Right ventricle myocardium inferior (tissue), 1 donor: Measurements from ENCODE around the gene TTLL7. TPM values are rescaled to one million over a fixed set of nuclear protein-coding genes. Genes with fewer than 3 reads are reported as not detected.

Experiments
- ATAC-seq: fragments of 200-7000 bp; cut with Tn5 transposase; one replicate; pipeline ENCODE4 v1.9.1; 2020; ENCODE audit warnings: mild to moderate bottlenecking, moderate library complexity
- DNase-seq: peaks from one replicate; pipeline ENCODE4 v3.0.0; 2021; ENCODE audit errors: missing footprints
- intact Hi-C: fragments of 100-400 bp; cut with DNase I; formaldehyde crosslinking; loops from one replicate; pipeline ENCODE4 v1.11.0; 2022
- total RNA-seq: library from RNA; stranded (reverse); fragmentation: NEBNext Ultra II Directional; extraction: Animal tissue kit (Norgen Biotek cat#: 25700); gene quantifications from one replicate; pipeline ENCODE4 v1.2.1, GENCODE V29; 2021
- donor health status: DM: no; HTN: yes; CAD: no; lungs with severe emphysema.

TTLL7 gene
- total RNA-seq, 1 donor from 2014 or later, result 3.7 TPM

DNA sequence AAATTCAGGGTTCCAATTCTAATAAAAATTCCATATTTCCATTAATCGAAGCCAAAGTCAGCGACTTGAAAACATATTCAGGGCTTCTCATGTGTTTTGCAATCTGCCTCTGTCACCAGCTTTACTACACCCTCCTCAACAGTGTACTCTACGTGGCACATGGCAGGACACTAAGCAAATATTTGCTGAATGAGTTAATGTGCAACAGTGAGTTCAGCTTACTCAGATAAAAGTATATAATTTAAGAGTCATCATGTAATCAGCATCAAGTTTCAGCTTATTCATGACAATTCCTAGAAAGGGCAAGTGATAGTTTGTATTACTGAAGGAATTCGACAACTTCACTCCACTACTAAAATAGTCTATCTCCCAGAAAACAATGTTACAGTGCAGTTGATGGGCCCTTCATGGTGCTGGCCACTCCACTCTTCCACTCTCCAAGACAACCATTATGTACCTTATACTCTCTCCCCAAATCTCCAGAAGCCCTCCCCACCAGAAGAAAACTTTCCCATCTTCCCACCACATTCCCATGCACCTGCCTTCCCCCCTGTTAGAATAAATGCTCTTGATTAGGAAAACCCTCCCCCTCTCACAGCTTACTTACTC lies 97.3 kb downstream of the TTLL7 start:
- DNase-seq (no peak), ATAC-seq (no peak)
- intact Hi-C loops, result no loop called here

DNA sequence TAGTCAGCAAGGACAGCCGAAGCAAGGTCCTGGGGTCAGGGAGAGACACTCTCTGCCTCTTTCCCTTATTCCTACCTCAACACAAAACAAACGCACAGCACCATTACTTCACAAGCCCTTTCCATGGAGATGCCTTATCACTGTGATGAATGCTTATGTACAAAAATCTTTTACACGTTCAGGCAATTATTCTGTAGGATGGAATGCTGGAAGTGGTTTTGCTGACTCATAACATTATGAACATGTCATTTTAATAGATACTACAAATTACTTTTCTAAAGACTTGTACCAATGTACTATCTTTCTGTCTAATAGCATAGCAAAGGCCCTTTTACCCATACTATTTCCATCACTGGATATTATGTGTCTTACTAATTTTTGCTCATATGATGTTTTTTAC lies 98.4 kb downstream of the TTLL7 start:
- DNase-seq, result no peak
- intact Hi-C loops, result no loop called here
- ATAC-seq, result no peak

DNA sequence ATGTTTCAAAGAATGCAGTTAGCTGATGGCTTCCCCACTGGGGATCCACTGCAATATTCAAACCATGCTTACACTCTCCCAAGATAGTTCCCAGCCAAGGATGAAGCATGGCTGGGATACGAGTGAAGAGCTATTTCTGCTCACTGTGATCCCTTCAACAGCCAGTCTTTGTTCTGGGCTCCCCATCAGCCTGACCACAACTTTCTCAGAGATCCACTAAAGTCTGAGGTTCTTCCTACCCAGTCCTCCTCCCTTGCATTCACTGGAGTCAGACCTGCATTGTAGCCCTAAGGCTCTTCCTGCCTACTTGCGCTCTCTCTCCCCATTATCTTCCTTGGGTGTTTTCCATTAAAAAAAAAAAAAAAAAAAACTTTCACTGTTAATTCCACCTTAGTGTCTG lies 101.4 kb downstream of the TTLL7 start:
- intact Hi-C loops, result no loop called here
- DNase-seq (no peak), ATAC-seq (no peak)

DNA sequence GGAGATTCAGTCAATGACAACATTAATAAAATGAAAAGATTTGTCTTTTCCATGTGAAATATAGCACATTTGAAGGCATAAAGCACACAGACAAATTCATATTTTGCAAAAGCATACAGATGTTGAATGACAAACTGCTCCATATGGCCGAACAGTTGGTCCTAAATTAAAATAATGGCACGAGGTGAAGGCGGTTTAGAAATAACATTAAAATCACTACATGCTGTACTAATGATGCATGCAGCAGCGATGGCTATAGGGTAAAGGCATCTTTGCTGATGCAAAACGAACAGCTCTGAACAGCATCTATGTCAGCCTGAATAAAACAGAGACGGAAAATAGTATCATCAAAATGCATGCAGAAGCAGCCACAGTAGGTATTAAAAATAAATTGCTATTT lies 102.6 kb downstream of the TTLL7 start:
- intact Hi-C loops, result no loop called here

GRCh38 chr1:83889707-83890106 lies 109.2 kb downstream of the TTLL7 start:
- intact Hi-C loops, result no loop called here
- ATAC-seq, result no peak
- DNase-seq, result no peak

More for the DNA sequence above, 102.6 kb downstream of the TTLL7 start:
- DNase-seq, result no peak
- no peak for ATAC-seq

DNA sequence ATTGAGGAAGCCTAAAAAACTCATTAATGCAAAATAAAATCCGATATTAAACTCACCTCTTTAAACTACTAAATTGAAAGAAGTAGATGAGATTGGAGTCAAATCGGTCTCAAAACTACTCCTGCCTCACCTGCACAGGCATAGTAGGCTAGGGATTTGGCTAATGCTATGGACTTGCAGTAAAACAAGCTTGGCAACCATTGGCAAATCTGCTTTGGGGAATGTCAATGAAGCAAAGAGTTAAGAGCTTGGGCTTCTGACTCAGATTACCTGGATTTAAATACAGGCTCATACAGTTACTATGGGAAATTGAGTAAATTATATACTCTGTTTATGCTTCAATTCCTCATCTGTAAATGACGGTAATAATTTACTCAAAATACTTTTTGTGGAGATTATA lies 111.4 kb downstream of the TTLL7 start:
- no peak for DNase-seq
- ATAC-seq, result no peak
- intact Hi-C loops, result no loop called here

DNA sequence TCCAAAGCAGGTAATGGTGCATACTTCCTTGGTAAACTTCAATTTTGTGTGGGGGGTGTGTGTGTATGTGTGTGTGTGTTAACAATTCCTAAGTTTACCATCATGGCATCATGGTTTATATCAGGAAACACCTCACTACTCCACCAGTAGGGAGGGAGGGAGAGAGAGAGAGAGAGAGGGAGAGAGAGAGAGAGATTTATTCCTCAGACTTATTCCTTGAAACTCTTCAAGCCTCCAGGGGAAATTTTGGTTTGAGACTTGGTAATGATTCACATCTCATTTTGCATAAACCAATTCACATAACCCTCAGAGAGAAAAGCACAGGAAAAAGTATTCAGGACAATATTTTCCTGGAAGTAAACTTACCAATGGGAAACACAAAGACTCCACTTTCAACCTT lies 115.0 kb downstream of the TTLL7 start:
- intact Hi-C loops, result no loop called here
- ATAC-seq (no peak), DNase-seq (no peak)

DNA sequence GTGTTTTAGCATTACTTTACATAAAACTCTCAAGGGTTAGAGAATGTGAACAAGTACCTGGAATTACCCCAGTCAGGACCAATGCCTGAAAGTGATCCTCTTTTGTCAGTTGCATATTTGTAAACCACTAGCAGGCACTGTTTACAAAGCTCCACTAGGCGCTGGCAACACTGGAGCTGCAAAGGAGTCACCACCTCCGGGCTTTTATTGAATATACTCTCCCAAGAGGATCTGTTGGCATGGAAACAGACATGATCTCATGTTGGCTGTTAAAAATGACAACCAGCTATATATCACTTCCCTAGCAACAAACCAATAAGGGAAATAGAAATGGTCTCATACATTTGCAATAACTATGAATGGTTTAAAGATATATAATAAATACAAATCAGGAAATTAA lies 116.0 kb downstream of the TTLL7 start:
- ATAC-seq, result peak; percentile 39

DNA sequence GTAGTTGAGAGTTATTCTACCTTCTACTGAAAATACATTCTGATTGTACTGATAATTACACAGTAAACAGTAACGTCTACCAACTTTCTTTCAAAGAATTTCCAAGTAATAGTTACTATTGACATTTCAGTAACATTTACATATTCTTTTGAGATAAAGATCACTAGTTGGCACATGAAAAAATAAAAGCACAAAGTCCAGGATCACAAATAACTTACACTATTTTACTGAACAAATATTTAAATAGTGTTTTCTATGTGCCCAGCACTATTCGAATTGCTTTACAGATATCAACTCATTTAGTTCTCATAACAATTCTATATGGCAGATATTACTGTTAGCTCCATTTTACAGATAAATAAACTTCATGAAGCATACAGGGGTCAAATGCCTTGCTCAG lies 126.4 kb downstream of the TTLL7 start:
- DNase-seq (no peak), ATAC-seq (no peak)
- intact Hi-C loops, result no loop called here

More for the DNA sequence above, 116.0 kb downstream of the TTLL7 start:
- no peak for DNase-seq
- intact Hi-C loops, result no loop called here

- DNase-seq (no peak), ATAC-seq (no peak)
- intact Hi-C loops, result loop anchor here (10.0 kb wide), 1 partner anchor 350 kb away; no protein-coding TSS in a partner anchor
Measured at GRCh38 chr1:83864991-83865390, 133.9 kb downstream of the TTLL7 start.

GRCh38 chr1:83860490-83861221 lies 138.3 kb downstream of the TTLL7 start:
- intact Hi-C loops, result loop anchor here (10.0 kb wide), 1 partner anchor 346 kb away; no protein-coding TSS in a partner anchor
- ATAC-seq (peak; percentile 98), DNase-seq (peak; percentile 89)

- DNase-seq, result no peak
- intact Hi-C loops, result no loop called here
- ATAC-seq, result no peak
Measured at GRCh38 chr1:83857716-83858115, 141.2 kb downstream of the TTLL7 start.

DNA sequence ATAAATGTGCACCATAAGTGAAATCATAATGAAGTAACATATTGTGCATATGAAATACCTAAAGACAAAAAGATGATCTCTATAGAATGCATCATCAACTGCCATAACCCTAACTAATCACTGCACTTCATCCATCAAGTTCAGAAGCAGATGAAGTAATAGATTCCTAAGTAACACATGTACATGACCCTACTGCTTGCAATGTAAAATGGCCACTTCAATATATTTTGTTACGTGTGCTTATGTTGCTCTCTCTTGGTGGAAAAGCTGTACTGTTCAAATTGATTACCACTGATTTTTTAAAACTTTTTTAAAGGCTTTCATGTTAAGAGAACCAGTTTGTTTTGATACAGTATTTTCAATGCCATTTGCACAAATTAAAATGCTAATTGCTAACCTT lies 141.8 kb downstream of the TTLL7 start:
- intact Hi-C loops, result no loop called here
- ATAC-seq, result no peak

DNA sequence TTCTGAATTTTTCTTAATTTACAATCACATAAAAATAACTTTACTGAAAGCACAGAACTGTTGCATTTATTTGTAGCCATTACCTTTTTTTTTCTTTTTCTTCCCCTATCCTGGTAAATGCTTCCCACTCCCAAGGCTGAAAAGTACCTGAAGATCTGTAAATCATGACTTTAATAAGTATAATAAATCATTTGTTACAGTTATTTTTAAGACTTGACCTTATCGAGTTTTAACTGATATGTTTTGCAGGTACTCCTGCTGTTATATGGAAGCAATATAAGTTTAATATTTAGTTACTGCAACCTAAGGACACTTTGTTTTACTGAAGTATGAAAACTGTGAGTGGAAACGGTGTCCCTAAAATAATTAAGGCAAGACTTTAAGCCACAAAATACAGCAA lies 142.6 kb downstream of the TTLL7 start:
- intact Hi-C loops, result no loop called here
- DNase-seq (no peak), ATAC-seq (no peak)

More for the DNA sequence above, 141.8 kb downstream of the TTLL7 start:
- no peak for DNase-seq

- intact Hi-C loops, result no loop called here
- DNase-seq (no peak), ATAC-seq (no peak)
Measured at GRCh38 chr1:83854456-83854855, 144.5 kb downstream of the TTLL7 start.

DNA sequence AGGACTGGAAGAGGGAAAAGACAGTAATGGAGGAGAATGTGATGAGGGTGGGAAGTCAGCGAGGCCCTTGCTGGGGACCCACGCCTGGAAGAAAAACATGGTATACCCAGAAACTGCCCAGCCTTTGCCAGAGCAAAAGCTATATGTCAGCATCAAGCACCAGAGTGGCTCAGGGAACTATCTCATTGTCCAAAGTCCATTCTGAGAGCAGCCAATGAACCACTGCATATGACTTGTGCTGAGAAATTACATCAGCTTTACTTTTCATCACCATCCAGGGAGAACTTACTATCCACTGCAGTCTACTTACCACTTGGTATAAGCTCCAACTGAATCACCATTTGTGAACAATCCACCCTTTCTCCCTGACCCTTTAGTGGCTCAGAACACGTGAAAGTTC lies 148.1 kb downstream of the TTLL7 start:
- ATAC-seq (no peak), DNase-seq (no peak)
- intact Hi-C loops, result no loop called here

- intact Hi-C loops, result no loop called here
Measured at GRCh38 chr1:83849191-83850061, 149.5 kb downstream of the TTLL7 start.

DNA sequence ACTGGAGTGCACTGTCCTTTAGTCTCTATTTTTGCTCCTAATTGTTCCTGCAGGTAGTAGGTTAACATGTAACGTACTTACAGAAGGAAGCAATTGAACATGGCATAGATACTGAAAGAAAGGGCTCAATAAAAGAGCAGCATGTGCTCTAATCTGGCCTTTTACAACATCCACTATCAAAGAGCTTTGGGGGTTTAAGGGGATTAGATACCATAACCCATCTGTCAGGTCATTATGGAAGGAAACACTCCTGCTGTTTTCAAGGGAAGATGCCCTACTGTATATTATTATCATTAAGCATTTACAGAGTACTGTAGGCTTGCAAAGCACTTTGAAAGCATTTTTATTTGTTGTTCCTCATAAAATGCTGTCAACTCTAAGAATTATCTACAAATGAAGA lies 152.8 kb downstream of the TTLL7 start:
- DNase-seq (no peak), ATAC-seq (no peak)
- intact Hi-C loops, result no loop called here

More at GRCh38 chr1:83849191-83850061, 149.5 kb downstream of the TTLL7 start:
- ATAC-seq (no peak), DNase-seq (no peak)

- ATAC-seq, result peak; percentile 62
- intact Hi-C loops, result no loop called here
Measured at GRCh38 chr1:83845437-83846071, 153.4 kb downstream of the TTLL7 start.

More at GRCh38 chr1:83845437-83846071, 153.4 kb downstream of the TTLL7 start:
- no peak for DNase-seq
